Iris pigment epithelial cell (primary cell): ENCODE measurements around the gene PVALB.
A peak's percentile ranks its signal among the peaks of the same experiment; 100 is the strongest.

Experiments
- DNase-seq: peaks from one replicate; pipeline ENCODE4 v3.0.0-alpha.2; 2011; ENCODE audit warnings: low read depth

PVALB gene

DNA sequence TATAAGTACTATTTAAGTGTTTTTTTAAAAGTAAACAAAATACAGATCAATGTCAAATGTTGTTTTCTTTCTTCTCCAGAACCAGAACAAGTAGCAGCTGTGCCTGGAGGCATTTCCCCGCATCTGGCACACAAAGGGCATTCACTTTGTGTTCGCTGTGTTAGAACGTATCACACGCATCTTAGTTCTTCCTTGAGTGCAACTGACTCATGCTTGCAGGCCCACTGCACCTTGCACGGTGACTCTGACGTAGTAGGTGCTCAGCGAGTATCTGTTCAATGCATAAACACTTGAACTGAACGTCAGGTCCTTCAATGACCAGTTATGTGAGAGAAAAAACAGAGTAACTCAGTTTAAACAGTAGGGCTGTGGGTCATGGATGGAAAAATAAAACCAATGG is 44.4 kb downstream of the PVALB start:
- DNase-seq: no peak

DNA sequence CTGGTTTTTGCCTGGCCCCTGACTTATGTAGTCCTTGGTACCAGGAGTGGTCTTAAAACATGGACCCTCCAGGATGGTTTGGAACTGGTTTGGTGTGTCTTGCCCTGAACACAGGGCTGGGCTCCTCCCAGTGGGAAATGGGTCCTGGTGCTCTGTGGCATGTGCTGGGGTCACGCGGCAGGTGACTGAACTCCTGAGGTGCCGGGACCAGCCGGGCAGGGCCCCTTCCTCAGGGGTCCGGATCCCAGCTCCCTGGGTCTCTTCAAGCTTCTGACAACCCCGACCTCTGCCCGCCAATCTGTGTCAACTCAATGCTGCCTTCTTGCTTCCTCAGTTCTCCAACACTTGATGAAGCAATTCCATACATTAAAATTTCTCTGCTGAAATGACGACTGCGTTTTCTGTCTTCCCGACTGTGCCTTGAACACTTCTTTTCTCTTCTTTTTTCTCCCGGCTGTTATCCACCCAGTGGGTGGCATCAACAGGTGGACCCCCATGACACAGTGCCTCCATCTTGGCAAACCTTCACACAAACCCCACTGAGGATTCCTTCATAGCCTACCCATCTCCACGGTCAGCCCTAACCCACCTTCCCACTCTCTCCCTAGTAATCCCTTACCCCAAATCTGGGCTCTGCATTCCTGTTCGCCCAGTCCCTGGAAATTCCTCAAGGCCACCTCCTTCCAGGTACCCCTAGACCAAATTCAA is 45.3 kb downstream of the PVALB start:
- no peak for DNase-seq

DNA sequence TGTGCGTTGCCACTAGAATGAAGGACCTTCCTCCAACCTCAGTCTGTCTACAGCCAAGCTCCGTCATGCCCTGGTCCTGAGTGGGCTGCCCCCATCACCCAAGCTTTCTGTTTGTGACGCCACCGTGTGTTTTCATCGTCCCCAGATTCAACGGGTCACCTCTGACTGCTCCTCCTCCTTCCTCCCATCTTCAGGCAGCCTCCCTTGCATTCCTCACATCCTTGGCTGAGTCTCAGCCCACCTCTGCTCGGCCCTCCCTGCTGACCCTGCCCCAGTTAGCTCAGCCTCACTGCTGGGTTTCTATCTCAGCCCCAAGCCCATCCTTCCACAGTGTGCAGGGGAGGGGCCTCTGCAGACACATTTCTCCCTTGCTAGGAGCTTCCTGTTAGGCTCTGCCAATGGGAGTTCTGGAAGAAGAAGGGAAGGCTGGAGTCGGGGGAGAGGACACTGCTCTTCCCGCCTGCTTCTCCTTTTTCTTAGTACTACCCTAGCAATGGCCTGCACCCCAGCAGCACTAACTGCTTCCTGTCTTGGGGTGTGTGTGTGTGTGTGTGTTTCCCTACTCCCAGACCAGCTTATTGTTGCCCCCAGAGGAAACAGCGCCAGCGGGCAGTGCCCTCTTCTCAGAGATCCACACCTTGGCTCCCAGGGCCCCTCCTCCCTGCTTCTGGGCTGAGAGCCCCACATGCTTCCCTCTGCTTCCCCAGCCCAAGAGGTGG is 46.2 kb downstream of the PVALB start:
- DNase-seq: no peak

DNA sequence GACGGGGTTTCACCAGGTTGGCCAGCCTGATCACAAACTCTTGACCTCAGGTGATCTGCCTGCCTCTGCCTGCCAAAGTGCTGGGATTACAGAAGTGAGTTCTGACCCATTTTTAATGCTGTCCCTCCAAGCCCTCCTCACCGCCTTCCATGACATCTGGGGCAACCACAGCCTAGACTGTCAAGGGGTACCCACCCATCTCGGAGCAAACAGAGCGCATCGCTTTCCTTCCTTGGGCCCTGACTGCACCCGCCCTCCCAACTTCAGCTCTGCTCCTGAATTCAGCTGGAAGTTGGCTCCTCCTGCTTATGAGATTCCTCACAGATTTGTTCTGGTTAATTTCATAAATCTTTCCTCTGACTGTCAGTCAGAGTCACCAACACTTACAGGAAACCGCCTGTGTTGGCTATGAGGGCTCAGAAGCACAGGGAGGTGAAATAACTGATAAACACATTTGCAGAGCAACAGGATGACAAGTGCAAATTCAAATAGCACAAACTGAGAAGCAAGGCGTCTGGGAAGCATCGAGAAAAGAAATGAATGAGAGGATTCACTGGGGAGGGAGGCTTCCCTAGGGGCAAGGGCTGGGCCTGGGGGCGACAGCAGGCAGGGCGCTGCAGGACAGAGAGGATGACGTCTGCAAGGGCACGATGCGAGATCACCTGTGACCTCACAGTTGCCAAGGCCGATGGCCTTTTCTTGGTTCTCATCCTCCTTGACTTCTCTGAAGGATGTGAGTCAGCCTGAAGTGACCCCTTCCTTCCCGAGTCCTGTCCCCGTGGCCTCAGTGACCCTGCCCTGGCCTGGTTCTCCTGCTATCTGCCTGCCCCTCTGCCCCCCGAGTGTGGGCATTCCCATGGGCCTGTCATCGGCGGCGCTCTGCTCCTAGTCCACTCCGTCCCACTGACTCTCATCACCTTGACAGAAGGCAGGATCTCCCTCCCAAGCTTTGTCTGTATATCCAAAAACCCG is 47.0 kb downstream of the PVALB start:
- no peak for DNase-seq

DNA sequence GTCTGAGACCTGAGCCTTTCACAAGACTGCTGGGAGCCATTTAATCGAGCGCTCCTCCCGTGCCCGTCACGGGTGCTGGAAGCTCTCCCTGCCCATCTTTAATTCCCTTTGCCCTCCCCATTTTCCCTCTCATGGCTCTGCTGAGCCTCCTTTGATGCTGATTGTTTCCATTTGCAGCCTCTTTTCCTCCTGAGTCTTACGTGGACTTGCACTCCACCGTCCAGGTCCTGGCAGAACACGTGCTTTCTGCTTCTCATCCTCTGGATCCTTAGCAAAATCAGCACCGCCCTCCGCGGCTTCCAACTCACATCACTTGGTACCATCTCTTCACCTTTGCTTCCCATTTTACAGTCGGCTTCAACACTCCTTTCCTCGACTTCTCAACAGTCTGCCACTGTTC is 48.2 kb downstream of the PVALB start:
- no peak for DNase-seq

DNA sequence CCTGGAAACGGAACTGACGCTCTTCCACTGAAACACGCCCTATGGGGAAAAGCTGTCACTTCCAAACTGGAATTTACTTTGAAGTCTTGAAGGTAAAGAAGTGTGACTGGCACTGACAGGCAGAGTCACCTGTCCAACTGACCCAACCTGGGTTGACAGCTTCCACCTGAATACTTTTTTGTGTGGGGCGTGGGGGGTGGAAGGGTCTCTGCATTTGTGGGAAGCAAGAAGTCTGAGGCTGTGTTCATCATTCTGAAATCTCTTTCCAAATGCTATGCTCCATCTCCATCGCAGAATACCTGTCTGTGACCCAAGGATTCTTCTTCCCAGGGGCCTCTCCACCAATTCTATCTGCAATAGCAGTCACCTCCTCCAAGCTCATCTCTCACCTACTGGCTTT is 48.7 kb downstream of the PVALB start:
- DNase-seq: no peak

DNA sequence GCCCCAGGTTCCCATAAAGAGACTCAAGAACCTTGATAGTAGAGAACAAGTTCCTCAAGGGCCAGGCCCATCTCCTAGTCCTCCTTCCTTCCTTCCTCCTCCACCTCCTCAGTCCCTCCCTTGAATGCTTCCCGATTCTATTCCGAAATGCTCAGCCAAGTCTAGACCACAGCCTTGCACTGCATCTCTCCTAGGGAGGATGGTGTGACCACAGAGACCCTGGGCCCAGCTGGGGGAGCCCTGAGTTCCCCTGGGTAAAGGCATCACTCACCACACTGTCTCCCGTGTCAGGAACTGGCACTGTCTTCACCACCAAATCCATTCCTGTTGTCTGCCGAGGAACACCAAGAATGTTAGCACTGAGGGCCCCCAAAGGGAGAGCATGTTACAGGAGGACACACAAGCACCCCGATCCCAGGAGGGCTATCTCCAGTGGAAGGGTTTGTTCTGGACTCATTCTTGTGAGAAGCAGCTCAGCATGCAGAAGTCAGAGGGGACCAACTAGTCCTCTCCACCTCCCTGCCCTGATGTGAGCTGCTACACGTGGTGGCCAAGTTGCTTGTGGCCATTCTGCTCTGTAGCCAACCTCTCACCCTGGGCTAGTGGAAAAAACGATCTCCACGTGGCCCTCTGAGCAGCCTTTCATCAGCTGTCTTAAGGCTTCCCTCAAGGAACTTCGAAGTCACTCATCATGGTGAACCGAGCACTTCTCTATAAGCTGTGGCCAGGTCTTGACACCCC is 49.6 kb downstream of the PVALB start:
- DNase-seq: no peak

DNA sequence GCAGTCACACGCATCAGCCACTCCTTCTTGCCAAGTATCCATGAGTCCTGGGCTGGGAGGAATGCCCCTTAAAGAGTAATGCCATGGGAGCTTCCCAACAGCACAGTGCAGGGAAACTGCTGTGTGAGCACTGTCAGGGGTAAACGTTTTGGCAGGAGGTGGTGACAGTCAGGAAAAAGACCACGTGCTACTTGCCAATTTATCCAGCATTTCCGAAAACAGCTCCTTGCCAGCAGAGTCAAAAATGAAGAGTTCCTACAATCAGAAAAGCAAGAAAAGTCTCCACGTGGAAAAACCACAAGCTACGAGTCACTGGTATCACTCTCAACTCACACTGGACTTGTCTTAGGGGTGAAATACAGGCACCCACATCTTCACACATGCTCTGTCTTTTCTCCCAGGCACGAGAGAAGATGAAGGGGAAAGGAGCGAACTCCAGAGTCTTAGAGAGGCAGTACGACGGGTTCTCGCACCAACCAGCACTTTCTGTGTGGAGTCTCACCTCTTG is 50.8 kb downstream of the PVALB start:
- DNase-seq: peak; percentile 26

DNA sequence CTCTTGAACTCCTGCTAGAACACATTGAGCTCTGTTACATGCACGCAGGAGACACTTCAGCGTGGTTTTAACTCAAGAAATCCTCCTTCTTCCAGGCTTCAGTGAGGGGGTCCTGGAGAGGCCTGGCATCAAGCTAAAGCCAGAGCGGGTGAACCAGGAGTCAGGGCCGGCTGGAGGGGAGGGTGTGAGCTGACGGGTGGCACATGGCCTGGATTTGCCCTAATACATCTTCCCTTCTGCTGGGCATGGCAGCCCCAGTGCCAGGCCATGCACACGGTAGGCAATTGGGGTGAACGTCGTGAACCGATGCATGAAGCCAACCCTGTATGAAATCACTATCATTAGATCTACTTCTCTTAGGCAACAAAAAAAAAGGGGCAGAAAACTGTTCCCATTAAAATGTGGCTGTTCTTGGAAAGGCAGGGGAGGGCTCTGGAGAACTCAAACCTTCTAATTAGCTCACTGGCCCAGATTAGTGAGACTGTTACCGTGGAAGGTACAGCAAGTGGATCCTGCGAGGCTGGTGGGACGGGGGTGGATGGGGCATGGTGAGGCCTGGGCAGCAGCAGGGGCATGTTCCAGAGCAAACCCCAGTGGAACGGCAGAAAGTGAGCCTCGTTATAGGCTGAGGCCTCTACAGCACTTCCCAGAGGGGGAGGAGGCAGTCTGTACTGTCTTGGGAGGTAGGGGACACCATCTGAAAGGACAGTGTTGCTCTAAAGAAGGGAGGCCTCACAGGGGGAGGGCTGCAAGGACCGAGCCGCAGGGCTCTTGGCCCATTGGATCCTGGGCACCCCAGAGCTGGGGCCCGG is 51.5 kb downstream of the PVALB start:
- no peak for DNase-seq

DNA sequence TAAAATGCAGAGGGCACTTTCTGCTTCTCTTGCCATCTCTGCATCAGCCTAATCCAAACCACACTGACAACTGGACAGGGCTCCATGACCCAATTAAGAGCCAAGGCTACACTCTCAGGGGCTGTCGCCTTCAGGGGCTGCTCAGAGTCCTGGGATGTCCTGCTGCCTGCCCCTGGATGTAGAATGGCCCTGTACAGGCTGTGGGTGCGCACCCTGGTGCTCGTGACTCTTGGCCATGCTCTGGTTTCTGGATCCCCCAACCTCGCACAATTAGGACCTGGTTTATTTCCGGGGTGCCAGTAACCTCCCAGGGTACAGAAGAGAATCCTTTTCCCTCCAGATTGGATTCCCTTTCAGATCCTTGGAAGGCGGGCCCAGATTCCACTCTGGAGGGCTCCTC is 52.2 kb downstream of the PVALB start:
- no peak for DNase-seq

DNA sequence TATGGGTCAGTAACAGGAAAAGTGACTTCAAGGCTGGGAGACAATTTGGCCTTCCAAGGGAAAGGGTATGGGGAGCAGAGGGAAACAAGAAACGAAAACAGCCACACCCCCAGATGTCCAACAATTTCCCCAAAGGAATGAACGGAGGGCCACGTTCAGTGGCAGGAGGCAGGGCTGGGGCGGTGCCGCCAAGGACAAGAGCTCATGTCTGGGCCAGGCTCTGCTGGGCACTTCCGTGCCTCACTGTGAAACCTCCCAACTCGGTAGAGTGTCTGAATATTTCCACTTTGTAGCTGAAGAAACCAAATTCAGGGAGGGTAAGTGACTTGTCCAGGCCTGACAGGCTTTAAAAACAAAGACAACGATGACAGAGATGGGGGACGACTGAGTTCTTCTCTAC is 52.8 kb downstream of the PVALB start:
- DNase-seq: no peak

DNA sequence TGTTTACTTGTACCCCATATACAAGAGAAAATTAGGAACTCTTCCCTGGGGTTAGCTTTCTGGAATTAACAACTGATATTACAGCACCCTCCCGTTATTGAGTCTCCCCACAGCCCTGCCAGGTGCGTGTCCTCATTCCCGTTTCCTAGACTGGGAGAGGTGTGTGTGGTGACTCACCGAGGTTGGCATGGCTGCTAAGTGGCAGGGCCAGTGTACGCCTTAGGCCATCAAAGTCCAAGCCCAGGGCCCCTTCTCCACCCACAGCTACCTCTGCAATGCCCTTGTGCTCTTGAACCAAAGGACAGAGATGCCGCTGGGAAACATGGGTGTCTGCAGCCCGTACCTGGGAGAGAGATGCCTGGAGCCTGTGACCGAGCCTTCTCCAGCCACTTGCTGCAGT is 53.3 kb downstream of the PVALB start:
- DNase-seq: no peak

DNA sequence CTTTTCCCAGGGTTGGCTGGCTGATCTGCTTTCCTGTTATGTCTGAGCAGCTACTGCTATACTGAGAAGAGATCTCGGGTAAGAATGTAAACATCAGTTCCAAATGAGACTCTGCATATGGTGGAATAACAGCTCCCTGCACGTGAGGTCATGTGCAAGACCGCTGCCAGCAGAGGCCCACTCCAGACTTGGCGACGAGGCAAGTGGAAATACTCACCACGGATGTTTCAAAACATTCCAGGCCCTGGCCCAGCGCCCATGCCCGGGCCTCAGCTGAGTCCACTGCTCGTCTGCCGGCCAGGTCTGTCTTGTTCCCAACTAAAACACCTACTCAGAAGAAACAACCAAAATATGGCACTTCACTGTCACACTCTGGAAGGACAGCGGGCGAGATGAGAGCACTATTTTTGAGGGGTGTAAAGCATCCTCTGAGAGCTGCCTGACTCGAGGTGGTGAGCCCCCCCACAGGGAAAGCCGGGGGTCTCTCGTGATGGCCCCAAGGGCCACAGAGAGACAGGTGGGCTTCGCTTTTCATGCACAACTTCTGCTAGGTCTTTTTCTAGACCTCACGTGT is 54.1 kb downstream of the PVALB start:
- DNase-seq: peak; percentile 6

DNA sequence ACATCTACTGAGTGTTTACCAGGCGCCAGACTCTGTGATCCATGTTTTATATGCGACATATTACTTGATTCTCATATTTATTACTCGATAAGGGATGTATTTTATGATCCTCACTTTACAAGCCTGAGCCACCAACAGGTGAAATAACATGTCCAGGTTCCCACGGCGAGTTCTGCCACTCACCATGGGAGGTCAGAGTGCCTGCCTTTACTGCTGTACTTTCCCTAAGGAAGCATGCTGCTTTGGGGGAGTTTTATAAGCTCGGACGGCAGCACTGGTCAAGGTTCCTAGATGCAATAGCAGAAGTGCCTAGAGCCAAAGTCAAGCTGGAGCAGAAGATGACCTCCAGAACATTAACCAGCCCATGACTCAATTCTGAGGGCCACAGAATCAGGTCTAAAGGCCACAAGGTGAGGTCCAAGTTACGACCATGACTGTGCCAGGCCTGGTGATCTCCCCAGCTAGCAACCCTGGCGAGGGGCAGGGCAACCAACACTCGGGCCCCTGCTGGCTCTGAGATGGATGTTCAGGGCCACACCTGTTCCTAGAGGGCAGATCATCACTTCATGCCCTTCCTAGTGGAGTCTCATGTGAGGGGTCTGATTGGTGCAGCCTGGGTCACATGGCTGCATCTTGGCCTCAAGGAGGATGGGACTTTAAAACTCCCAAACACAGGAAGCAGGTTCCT is 55.1 kb downstream of the PVALB start:
- DNase-seq: no peak

DNA sequence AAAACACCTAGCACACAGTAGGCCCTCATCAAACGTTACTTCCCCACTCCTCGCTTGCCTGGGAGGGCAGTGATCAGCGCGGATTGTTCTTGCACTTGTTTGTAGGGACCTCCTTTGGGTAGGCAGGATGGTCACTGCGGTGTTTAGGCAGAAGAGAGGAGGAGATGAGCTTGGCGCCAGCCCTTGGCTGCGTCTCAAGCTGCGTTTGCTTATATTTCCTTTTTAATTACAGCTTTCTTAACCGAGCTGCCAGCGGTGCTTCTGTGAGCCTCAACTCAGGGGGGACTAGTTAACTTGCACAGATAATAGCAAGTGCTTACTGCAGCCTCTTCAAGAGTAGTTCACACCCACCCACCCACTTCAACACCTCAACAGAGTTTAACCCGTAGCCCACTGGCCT is 56.0 kb downstream of the PVALB start:
- DNase-seq: no peak

DNA sequence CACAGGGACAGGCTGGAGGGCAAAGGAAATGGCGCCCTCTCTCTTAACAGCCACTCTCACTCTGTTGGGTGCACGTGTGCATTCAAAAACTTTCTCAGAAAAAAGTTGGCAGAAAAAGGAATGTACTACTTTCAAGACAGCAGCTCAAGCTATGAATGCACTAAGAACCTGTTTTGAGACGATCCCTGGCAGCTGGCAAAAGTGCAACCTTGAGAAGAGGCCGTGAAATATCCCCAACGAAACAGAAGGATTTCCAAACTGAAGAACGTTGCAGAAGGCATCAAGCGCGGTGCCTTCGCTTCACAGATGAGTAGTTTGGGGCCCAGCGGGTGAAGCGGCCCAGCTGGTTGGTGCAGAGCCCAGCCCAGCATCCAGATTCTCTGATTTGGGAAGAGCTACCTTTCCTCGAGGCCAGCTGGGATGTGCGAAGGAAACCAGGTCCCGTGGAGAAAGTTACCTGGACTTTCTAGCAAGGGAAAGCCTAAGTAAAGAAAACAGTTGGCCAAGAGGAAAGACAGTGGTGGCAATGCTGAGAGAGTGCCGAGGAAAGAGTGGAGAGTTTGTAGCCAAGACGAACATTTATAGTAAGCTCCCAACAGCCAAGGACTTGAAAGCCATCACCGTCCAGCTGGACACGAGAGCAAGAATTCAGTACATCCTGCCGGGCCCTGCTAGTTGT is 57.2 kb downstream of the PVALB start:
- no peak for DNase-seq

DNA sequence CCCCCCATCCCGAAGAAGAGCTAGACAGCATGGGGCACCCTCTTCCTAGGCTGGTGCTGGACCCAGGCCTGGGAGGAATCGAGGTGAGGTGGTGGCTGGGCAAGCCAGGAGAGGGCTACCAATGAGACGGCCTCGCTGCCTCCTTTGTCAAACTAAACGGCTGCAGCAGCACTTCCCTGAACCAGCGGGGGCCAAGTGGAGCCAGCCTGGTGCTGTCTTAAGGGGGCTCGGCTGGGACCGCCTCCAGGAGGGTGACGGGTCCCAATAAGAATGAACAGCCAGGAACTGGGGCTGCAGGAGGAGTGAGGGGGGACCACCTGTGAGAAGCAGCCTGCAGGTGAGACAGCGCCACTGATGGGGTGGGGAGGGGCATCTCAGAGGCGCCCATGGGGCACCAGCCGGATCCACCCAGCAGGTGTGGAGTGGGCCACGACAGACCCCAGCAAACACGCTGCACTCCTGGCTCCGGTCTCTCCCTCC is 58.0 kb downstream of the PVALB start:
- DNase-seq: no peak

DNA sequence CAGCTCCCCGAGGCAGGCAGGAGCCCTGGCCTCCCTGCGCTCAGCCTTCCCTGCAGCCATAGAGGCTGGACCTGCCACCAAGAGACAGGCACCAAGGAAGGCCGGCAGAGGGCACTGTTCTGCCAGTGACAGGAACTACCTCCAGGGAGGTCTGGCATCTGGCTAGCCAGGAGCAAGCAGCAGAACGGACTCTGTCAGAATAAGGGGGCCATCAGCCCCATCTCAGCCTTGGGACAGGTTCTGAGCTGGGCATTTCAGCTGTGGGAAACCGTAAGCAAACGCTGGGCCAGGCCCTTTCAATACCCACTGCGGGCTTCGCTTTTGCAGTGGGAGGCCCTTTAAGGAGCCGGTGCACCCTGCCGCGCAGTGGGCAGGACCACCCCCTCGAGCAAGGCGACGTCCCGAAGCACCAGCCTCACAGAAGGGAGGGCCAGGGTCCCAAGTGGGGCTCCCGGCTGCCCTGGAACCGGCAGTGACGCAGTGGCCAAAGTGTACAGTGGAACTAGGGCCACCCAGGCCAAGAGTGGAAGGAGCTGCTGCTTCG is 59.1 kb downstream of the PVALB start:
- peak; percentile 70 for DNase-seq
